ENCODE measurements around the gene B4GALT2.

B4GALT2 gene

DNA sequence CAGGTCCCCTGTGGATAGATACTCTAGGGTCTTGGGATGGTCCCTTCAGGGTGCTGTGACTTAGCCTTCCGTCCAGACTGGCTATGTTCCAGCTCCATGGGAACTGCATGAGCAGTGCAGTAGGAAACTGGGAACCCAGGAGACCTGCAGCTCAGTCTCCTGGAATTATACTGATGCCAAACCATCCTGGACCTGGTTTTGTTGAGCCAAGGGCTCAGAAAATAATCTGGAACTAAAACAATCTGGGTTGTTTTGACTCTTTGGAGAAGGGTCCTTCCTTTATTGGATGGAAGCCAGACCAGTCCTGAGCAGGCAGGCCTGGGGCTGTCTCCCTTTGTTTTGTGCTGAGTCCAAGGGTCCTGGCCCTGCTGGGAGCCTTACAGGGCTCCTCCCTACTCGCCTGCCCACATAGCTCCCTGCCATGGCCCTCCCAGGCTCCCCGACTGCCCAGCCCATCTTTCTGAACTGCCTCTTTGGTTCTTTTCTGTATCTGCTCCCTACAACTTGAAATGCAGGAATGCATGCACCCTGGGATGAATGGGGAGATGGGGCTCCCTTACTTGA is 31.1 kb upstream of the B4GALT2 start:
- no peak for DNase-seq (ENCODE audit: low read depth)
- TF ChIP-seq, protein P1, sequence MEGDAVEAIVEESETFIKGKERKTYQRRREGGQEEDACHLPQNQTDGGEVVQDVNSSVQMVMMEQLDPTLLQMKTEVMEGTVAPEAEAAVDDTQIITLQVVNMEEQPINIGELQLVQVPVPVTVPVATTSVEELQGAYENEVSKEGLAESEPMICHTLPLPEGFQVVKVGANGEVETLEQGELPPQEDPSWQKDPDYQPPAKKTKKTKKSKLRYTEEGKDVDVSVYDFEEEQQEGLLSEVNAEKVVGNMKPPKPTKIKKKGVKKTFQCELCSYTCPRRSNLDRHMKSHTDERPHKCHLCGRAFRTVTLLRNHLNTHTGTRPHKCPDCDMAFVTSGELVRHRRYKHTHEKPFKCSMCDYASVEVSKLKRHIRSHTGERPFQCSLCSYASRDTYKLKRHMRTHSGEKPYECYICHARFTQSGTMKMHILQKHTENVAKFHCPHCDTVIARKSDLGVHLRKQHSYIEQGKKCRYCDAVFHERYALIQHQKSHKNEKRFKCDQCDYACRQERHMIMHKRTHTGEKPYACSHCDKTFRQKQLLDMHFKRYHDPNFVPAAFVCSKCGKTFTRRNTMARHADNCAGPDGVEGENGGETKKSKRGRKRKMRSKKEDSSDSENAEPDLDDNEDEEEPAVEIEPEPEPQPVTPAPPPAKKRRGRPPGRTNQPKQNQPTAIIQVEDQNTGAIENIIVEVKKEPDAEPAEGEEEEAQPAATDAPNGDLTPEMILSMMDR (IDR thresholded peaks at IDR 0.05; ENCODE audit: low read depth, low read length, missing control alignments): no peak
- peak overlapping the region; percentile 99 for H3K4me3 ChIP-seq (ENCODE audit: low read depth, low read length)

DNA sequence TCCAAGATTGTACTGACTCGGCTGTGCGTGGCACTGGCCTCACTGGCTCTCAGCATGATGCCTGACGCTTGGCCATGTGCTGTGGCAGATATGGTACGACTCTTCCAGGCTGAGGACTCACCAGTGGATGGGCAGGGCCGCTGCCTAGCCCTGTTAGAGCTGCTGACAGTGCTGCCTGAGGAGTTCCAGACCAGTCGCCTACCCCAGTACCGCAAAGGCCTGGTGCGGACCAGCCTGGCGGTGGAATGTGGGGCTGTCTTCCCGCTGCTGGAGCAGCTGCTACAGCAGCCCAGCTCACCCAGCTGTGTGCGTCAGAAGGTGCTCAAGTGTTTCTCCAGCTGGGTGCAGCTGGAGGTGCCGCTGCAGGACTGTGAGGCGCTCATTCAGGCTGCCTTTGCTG is 29.3 kb upstream of the B4GALT2 start:
- H3K4me3 ChIP-seq (ENCODE audit: low read depth, low read length): no peak overlapping the region
- TF ChIP-seq, protein P1 (IDR thresholded peaks at IDR 0.05; ENCODE audit: low read depth, low read length, missing control alignments): no peak
- DNase-seq (ENCODE audit: low read depth): no peak

DNA sequence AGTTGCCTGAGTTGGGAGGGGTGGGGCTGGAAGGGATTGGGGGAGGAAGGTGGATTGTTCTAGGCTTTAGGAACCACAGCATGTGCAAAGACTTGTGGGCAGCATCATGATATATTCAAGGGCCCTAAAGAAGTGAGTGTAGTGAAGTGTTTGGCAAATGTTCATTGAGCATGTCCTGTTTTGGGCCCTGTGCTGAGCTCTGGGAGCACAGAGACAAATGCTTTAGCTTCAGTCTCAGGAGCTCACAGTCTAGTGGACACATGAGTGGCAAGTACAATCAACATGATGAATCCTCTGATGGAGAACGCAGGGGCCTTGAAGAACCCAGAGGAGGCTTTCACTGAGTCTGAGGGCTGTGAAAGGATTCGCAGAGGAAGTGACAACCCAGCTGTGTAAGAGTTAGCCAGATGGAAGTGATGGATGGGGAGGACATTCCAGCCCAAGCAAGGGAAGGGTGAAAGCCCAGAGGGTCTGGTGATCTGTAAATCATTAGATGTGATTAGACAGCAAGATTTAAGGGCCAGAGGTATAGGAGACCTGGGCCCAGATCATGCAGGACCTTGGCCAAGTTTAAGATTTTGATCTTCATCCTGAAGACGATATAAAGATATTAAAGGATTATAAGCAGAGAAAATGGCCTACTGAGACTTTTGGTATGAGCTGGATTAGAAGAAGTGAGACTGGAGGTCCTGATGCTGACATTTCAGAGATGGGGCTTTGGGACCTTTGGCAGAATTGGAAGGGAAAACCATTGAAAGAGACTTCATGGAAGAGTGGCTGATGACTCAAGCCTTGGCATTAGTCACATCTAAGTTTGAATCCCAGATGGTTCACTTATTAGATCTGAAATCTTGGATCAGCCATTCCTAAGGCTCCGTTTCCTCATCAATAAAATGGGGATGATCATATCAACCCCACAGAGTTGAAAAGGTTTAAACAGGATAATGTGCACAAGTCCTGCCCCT is 27.7 kb upstream of the B4GALT2 start:
- no peak for DNase-seq (ENCODE audit: low read depth)
- TF ChIP-seq, protein P1 (IDR thresholded peaks at IDR 0.05; ENCODE audit: low read depth, low read length, missing control alignments): no peak
- no peak overlapping the region for H3K4me3 ChIP-seq (ENCODE audit: low read depth, low read length)

DNA sequence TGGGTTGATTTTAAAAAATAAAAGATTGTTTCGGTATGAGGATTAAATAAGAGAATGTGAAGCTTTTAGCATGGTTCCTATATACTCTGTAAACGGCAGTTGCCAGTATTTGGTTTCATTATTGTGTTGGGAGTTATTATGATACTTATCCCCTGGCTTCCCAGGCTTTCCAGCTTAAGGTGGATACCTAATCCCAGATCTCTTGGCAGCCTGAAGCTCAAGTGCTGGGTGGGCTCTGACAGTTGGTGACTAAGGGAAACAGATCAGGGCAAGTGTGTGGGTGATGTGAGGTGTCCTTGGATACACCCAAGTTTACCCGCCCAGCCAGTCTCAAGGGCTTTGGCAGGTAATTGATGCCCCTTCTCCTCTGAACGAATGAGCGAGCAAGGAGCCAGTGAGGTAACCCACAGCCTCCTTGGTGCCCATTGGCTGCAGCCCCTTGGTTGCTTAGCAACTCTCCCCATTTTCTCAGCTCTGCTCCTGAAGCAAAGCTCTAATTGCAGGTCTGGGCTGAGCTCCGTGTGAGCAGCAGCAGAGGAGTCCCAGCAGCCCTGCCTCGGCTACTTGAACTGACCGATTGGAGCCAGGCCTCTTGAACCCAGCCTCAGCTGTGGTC is 26.2 kb upstream of the B4GALT2 start:
- TF ChIP-seq, protein P1 (IDR thresholded peaks at IDR 0.05; ENCODE audit: low read depth, low read length, missing control alignments): no peak
- DNase-seq (ENCODE audit: low read depth): no peak
- no peak overlapping the region for H3K4me3 ChIP-seq (ENCODE audit: low read depth, low read length)

DNA sequence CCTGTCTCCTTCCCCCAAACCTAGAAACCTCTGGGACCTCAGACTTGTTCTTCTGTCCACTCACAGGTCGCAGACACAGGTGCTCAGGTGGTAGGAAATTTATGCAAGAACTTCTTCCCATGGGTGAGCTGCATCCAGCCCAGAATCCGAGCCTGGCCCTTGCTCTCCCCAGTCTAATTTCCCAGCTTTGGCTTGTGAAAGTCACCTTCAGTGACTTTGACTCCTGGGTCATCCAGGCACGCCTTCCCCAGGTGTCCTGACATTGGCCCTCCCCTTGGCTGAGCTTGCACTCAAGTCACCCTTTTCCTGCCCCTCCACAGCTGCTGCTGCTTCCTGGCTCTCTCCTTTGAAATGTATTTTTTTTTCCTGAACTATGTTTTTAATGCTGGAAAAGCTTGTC is 25.6 kb upstream of the B4GALT2 start:
- DNase-seq (ENCODE audit: low read depth): no peak
- TF ChIP-seq, protein P1 (IDR thresholded peaks at IDR 0.05; ENCODE audit: low read depth, low read length, missing control alignments): no peak
- no peak overlapping the region for H3K4me3 ChIP-seq (ENCODE audit: low read depth, low read length)

DNA sequence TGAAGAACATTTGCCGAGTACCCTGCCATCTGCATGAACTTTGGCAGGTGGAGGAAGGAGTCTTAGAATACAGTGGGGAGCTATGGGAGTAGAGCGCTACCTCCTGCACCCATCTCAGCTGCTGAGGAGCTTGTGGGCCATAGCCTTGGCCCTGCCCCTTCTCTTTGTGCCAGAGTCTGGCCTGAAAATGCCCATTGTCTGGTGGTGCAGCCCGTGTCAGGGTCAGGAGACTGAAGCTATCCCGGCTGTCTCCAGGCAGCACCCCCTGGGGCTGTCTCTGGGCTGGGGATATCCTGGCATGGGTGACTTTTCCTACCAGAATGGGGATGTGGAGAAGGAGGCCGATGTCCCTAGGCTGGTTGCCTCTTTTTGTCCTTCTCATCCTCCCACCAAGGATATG is 25.0 kb upstream of the B4GALT2 start:
- DNase-seq (ENCODE audit: low read depth): no peak
- no peak overlapping the region for H3K4me3 ChIP-seq (ENCODE audit: low read depth, low read length)
- TF ChIP-seq, protein P1 (IDR thresholded peaks at IDR 0.05; ENCODE audit: low read depth, low read length, missing control alignments): no peak

All from GM12864 (cell line).